Cardiac fibroblast (primary cell): ENCODE data around the gene ZNF248.

Source experiments
- DNase-seq, 2 donors: peaks; one replicate each; pipeline versions ENCODE4 v3.0.0 to v3.0.0-alpha.2; 2010; ENCODE audit warnings: low read depth in 2 of 2
- H3K4me3 ChIP-seq, 2 donors: replicated peaks in 1 of 2; 1 replicate in 1 of 2; 2 replicates in 1 of 2; pipeline ENCODE4 v1.5.1; 2011; ENCODE audit warnings: low read depth in 2 of 2, low read length in 2 of 2, mild to moderate bottlenecking in 2 of 2, moderate library complexity in 1 of 2
- CTCF ChIP-seq: IDR thresholded peaks from one replicate; pipeline ENCODE4 v1.5.1; 2011; ENCODE audit warnings: low read depth, mild to moderate bottlenecking, low read length, inconsistent platforms

Gene ZNF248

GRCh38 chr10:37758074-37758473 lies 99.3 kb downstream of the ZNF248 start:
- TF ChIP-seq CTCF = no peak
- H3K4me3 ChIP-seq = no peak overlapping the region
- DNase-seq = no peak

- DNase-seq = peak in 1 of 2 donors; percentile 28
- no peak overlapping the region for H3K4me3 ChIP-seq
- peak; percentile 27 for TF ChIP-seq CTCF
Measured at GRCh38 chr10:37754538-37755323, 102.7 kb downstream of the ZNF248 start.

- no peak for DNase-seq
- no peak for TF ChIP-seq CTCF
- no peak overlapping the region for H3K4me3 ChIP-seq
Measured at GRCh38 chr10:37752334-37752875, 105.0 kb downstream of the ZNF248 start.

- no peak for DNase-seq
- H3K4me3 ChIP-seq = no peak overlapping the region
- TF ChIP-seq CTCF = no peak
Measured at GRCh38 chr10:37748170-37748569, 109.2 kb downstream of the ZNF248 start.

- no peak for TF ChIP-seq CTCF
- no peak overlapping the region for H3K4me3 ChIP-seq
- DNase-seq = no peak
Measured at GRCh38 chr10:37747081-37747480, 110.3 kb downstream of the ZNF248 start.

GRCh38 chr10:37741831-37742230 lies 115.6 kb downstream of the ZNF248 start:
- TF ChIP-seq CTCF = no peak
- DNase-seq = no peak
- no peak overlapping the region for H3K4me3 ChIP-seq
